A549 (cell line): ENCODE measurements around the gene SUSD1. TPM values are rescaled to one million over a fixed set of nuclear protein-coding genes. Genes with fewer than 3 reads are reported as not detected.
A peak's percentile ranks its signal among the peaks of the same experiment; 100 is the strongest.

Source experiments
- ATAC-seq, 2 experiments: fragments of 200-7000 bp in 1 of 2; fragments of >200 bp in 1 of 2; cut with Nextera tagmentation in 1 of 2; cut with Tn5 transposase in 1 of 2; 3 replicates each; pipeline versions ENCODE4 v1.8.0 to v1.9.1; 2018 to 2020; ENCODE audit warnings: mild to moderate bottlenecking in 1 of 2, moderate library complexity in 1 of 2
- CTCF ChIA-PET: fragments of 300-600 bp; sonication (Branson Sonifier 250); formaldehyde crosslinking; extraction: SDS; loops from one replicate; lab custom pipeline; 2021; ENCODE audit warnings: antibody characterized with exemption, inconsistent platforms; lab: Yijun Ruan, JAX
- POLR2A ChIA-PET: fragments of 350-600 bp; formaldehyde crosslinking; extraction: SDS; loops from one replicate; lab custom pipeline; 2021; ENCODE audit warnings: antibody characterized with exemption, inconsistent platforms; lab: Yijun Ruan, JAX
- DNase-seq, 2 experiments: peaks; one replicate each; pipeline versions ENCODE4 v3.0.0 to v3.0.0-alpha.2; 2011 to 2016; ENCODE audit warnings: low read depth in 1 of 2, low spot score in 1 of 2
- FAIRE-seq: peaks from 2 replicates; lab custom pipeline; 2011; peaks lifted over from hg19 to GRCh38; lab: Jason Lieb, UNC
- H3K27ac ChIP-seq, 2 experiments: fragments of >200 bp; sonication (Bioruptor Twin); formaldehyde crosslinking; 3 replicates each; pipeline ENCODE4 v1.5.1; 2016 to 2017
- H3K4me1 ChIP-seq: fragments of >200 bp; sonication (Bioruptor Twin); formaldehyde crosslinking; 3 replicates; pipeline ENCODE4 v1.6.1; 2016
- H3K4me2 ChIP-seq: fragments of >200 bp; sonication (Bioruptor Twin); formaldehyde crosslinking; 3 replicates; pipeline ENCODE4 v1.6.1; 2016
- H3K4me3 ChIP-seq: fragments of >200 bp; sonication (Bioruptor Twin); formaldehyde crosslinking; 3 replicates; pipeline ENCODE4 v1.5.1; 2016
- H3K9me3 ChIP-seq: fragments of >200 bp; sonication (Bioruptor Twin); formaldehyde crosslinking; 3 replicates; pipeline ENCODE4 v1.6.1; 2016
- ATOH8 ChIP-seq: fragments of 250-450 bp; sonication (Bioruptor Pico); IDR thresholded peaks from 2 replicates; pipeline ENCODE4 v1.5.0; 2020; ENCODE audit warnings: low read depth, mild to moderate bottlenecking, moderate library complexity
- CBX2 ChIP-seq: fragments of 200-600 bp; sonication (generic); IDR thresholded peaks from 2 replicates; pipeline ENCODE4 v1.6.1; 2016; ENCODE audit warnings: low read depth, mild to moderate bottlenecking, borderline replicate concordance
- CEBPB ChIP-seq, 2 experiments: fragments of >200 bp in 1 of 2; sonication (Bioruptor Twin) in 1 of 2; formaldehyde crosslinking in 1 of 2; IDR thresholded peaks; 2 replicates each; pipeline ENCODE4 v1.6.1; 2012 to 2016
- EHF ChIP-seq: fragments of 250-450 bp; sonication (Bioruptor Pico); IDR thresholded peaks from 2 replicates; pipeline ENCODE4 v1.5.0; 2020; ENCODE audit warnings: mild to moderate bottlenecking
- EHMT2 ChIP-seq: fragments of 200-600 bp; sonication (generic); IDR thresholded peaks from 2 replicates; pipeline ENCODE4 v1.6.1; 2016; ENCODE audit warnings: antibody characterized with exemption, low read depth, mild to moderate bottlenecking, moderate library complexity
- EP300 ChIP-seq, 2 experiments: fragments of >200 bp; sonication (Bioruptor Twin); formaldehyde crosslinking; IDR thresholded peaks; 2 replicates in 1 of 2; 3 replicates in 1 of 2; pipeline ENCODE4 v1.6.1; 2016 to 2017
- ESRRA ChIP-seq: fragments of 150-350 bp; IDR thresholded peaks from 2 replicates; pipeline ENCODE4 v1.6.1; 2014; ENCODE audit warnings: mild to moderate bottlenecking, low read length, borderline replicate concordance
- FOXS1 ChIP-seq: fragments of 250-450 bp; sonication (Bioruptor Pico); IDR thresholded peaks from 2 replicates; pipeline ENCODE4 v1.5.0; 2020; ENCODE audit warnings: mild to moderate bottlenecking, moderate library complexity
- GATA3 ChIP-seq: IDR thresholded peaks from 2 replicates; pipeline ENCODE4 v1.6.1; 2012; ENCODE audit warnings: borderline replicate concordance
- HDAC2 ChIP-seq: fragments of 200-600 bp; sonication (generic); IDR thresholded peaks from 2 replicates; pipeline ENCODE4 v1.6.1; 2016
- HMGXB4 ChIP-seq: fragments of 250-450 bp; sonication (Bioruptor Pico); IDR thresholded peaks from 2 replicates; pipeline ENCODE4 v1.5.0; 2021; ENCODE audit warnings: mild to moderate bottlenecking, moderate library complexity, borderline replicate concordance
- JUN ChIP-seq, 2 experiments: fragments of >200 bp; sonication (Bioruptor Twin); formaldehyde crosslinking; IDR thresholded peaks; 2 replicates in 1 of 2; 3 replicates in 1 of 2; pipeline ENCODE4 v1.6.1; 2016 to 2017
- JUNB ChIP-seq: fragments of >200 bp; sonication (Bioruptor Twin); formaldehyde crosslinking; IDR thresholded peaks from 2 replicates; pipeline ENCODE4 v1.6.1; 2016
- KDM5A ChIP-seq: fragments of 200-600 bp; sonication (generic); IDR thresholded peaks from 2 replicates; pipeline ENCODE4 v1.6.1; 2016; ENCODE audit warnings: antibody characterized with exemption, mild to moderate bottlenecking
- MYC ChIP-seq: IDR thresholded peaks from 2 replicates; pipeline ENCODE4 v1.6.1; 2012; ENCODE audit warnings: mild to moderate bottlenecking, inconsistent platforms, low read length, improper control_type of control experiment, borderline replicate concordance
- NFE2L2 ChIP-seq: fragments of 150-350 bp; conservative IDR thresholded peaks from 2 replicates; pipeline ENCODE4 v1.6.1; 2014; ENCODE audit warnings: low read length
- NPAS2 ChIP-seq: fragments of 250-450 bp; sonication (Bioruptor Pico); IDR thresholded peaks from 2 replicates; pipeline ENCODE4 v1.8.0; 2022; ENCODE audit warnings: mild to moderate bottlenecking, moderate library complexity, borderline replicate concordance
- NR3C1 ChIP-seq: fragments of >200 bp; sonication (Bioruptor Twin); formaldehyde crosslinking; IDR thresholded peaks from 3 replicates; pipeline ENCODE4 v1.6.1; 2017
- POLR2A ChIP-seq: IDR thresholded peaks from 2 replicates; pipeline ENCODE4 v1.6.1; 2012; ENCODE audit warnings: mild to moderate bottlenecking, low read length
- RAD21 ChIP-seq, 2 experiments: fragments of >200 bp in 1 of 2; sonication (Bioruptor Twin) in 1 of 2; formaldehyde crosslinking in 1 of 2; IDR thresholded peaks in 1 of 2; conservative IDR thresholded peaks in 1 of 2; 2 replicates in 1 of 2; 3 replicates in 1 of 2; pipeline ENCODE4 v1.6.1; 2012 to 2018; ENCODE audit warnings: inconsistent platforms in 1 of 2
- RARB ChIP-seq: fragments of 250-450 bp; sonication (Bioruptor Pico); IDR thresholded peaks from 2 replicates; pipeline ENCODE4 v1.8.0; 2021; ENCODE audit warnings: mild to moderate bottlenecking, moderate library complexity
- SMC3 ChIP-seq: fragments of >200 bp; sonication (Bioruptor Twin); formaldehyde crosslinking; IDR thresholded peaks from 3 replicates; pipeline ENCODE4 v1.6.1; 2018; ENCODE audit warnings: inconsistent platforms
- SREBF2 ChIP-seq: fragments of 450-650 bp; IDR thresholded peaks from 2 replicates; pipeline ENCODE4 v1.6.1; 2014; ENCODE audit warnings: mild to moderate bottlenecking, moderate library complexity
- TP53 ChIP-seq: fragments of 250-450 bp; sonication (Bioruptor Pico); IDR thresholded peaks from 2 replicates; pipeline ENCODE4 v1.5.0; 2021; ENCODE audit warnings: mild to moderate bottlenecking, moderate library complexity
- ZC3H11A ChIP-seq: fragments of 450-650 bp; IDR thresholded peaks from 2 replicates; pipeline ENCODE4 v1.6.1; 2014; ENCODE audit warnings: antibody characterized with exemption, mild to moderate bottlenecking
- ZFP36 ChIP-seq: fragments of 450-650 bp; IDR thresholded peaks from 2 replicates; pipeline ENCODE4 v1.6.1; 2014; ENCODE audit warnings: borderline replicate concordance; ENCODE audit not compliant: partially characterized antibody
- WGBS: methylation state at CpG from one replicate; pipeline ENCODE4 v1.1.6; 2017; ENCODE audit errors: missing lambda C conversion rate; 5-methylcytosine and 5-hydroxymethylcytosine counted together
- polyA plus RNA-seq, 4 experiments: library from polyadenylated mRNA; depleted of rRNA in 3 of 4; stranded (reverse); fragments of >200 nt; fragmentation: RNase III in 1 of 4; extraction: RNeasy Plus Mini Kit Qiagen cat#74134 plus additional on column Dnase treatment in 1 of 4; gene quantifications; 2 replicates in 3 of 4; 3 replicates in 1 of 4; pipeline ENCODE4 v1.2.3, GENCODE V29; 2011 to 2017
- TF ChIP-seq, protein P1 (sequence below): fragments of 450-650 bp; IDR thresholded peaks from 2 replicates; pipeline ENCODE4 v1.6.1; 2014; ENCODE audit warnings: antibody characterized with exemption
- TF ChIP-seq, protein P2 (sequence below): fragments of >200 bp; sonication (Bioruptor Twin); formaldehyde crosslinking; IDR thresholded peaks from 3 replicates; pipeline ENCODE4 v1.5.1; 2016

SUSD1 gene
- polyA plus RNA-seq, 2 of the 4 experiments (the other 2 are of a cell fraction) = 15.7 to 18.6 TPM

GRCh38 chr9:112087506-112087905, 87.6 kb downstream of the SUSD1 start (continued):
- TF ChIP-seq NPAS2 (CRISPR knock-in tag) (no peak), CEBPB (IDR thresholded peaks at IDR 0.05) (no peak)

GRCh38 chr9:112086627-112087026, 88.5 kb downstream of the SUSD1 start:
- ChIA-PET CTCF (interaction anchor here (0.6 to 6.4 kb wide), 13 partner anchors 11 to 633 kb away, joined by 3 to 45 read pairs (median 4); no protein-coding TSS in a partner anchor), POLR2A (no interaction called here)
- no peak overlapping the region for H3K27ac ChIP-seq
- DNase-seq (peak; percentile 40 to 52), ATAC-seq (peak in 1 of 2 experiments; percentile 50; a peak in 2 of 6 replicates), FAIRE-seq (no peak)
- H3K4me1 ChIP-seq = no peaks in the 10 kb centered on the region
- 78% methylated on average over 2 of the region's 2 CpGs for WGBS
- no peak overlapping the region for H3K4me2 ChIP-seq
- no peak overlapping the region for H3K4me3 ChIP-seq
- no peak for TF ChIP-seq ZFP36
- peak; percentile 80 for TF ChIP-seq RAD21 (conservative IDR thresholded peaks at IDR 0.05 in 1 of 2, IDR thresholded peaks at IDR 0.05 in 1 of 2)
- TF ChIP-seq TP53 (CRISPR knock-in tag) = no peak
- TF ChIP-seq SREBF2 = no peak
- TF ChIP-seq, protein P1, sequence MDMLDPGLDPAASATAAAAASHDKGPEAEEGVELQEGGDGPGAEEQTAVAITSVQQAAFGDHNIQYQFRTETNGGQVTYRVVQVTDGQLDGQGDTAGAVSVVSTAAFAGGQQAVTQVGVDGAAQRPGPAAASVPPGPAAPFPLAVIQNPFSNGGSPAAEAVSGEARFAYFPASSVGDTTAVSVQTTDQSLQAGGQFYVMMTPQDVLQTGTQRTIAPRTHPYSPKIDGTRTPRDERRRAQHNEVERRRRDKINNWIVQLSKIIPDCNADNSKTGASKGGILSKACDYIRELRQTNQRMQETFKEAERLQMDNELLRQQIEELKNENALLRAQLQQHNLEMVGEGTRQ = no peak
- TF ChIP-seq ATOH8 (CRISPR knock-in tag) = no peak
- TF ChIP-seq SMC3 = peak; percentile 70
- TF ChIP-seq, protein P2, sequence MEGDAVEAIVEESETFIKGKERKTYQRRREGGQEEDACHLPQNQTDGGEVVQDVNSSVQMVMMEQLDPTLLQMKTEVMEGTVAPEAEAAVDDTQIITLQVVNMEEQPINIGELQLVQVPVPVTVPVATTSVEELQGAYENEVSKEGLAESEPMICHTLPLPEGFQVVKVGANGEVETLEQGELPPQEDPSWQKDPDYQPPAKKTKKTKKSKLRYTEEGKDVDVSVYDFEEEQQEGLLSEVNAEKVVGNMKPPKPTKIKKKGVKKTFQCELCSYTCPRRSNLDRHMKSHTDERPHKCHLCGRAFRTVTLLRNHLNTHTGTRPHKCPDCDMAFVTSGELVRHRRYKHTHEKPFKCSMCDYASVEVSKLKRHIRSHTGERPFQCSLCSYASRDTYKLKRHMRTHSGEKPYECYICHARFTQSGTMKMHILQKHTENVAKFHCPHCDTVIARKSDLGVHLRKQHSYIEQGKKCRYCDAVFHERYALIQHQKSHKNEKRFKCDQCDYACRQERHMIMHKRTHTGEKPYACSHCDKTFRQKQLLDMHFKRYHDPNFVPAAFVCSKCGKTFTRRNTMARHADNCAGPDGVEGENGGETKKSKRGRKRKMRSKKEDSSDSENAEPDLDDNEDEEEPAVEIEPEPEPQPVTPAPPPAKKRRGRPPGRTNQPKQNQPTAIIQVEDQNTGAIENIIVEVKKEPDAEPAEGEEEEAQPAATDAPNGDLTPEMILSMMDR = peak; percentile 81
- TF ChIP-seq MYC = no peak
- no peak for TF ChIP-seq ZC3H11A
- H3K9me3 ChIP-seq = peaks cover 13% of the 10 kb centered on the region; the same call in 2 of the 3 replicates

GRCh38 chr9:112084907-112085306, 90.2 kb downstream of the SUSD1 start:
- CTCF ChIA-PET = interaction anchor here (0.7 to 6.4 kb wide), 8 partner anchors 9 to 735 kb away, joined by 3 to 45 read pairs (median 3); no protein-coding TSS in a partner anchor
- TF ChIP-seq NPAS2 (CRISPR knock-in tag) (no peak), HMGXB4 (no peak), ESRRA (no peak)
- ATAC-seq (no peak), DNase-seq (no peak), FAIRE-seq (no peak)
- Histone ChIP-seq H3K4me3 (no peak overlapping the region), H3K4me2 (no peak overlapping the region), H3K27ac (no peak overlapping the region), H3K4me1 (no peaks in the 10 kb centered on the region), H3K9me3 (peaks cover 13% of the 10 kb centered on the region; the same call in 2 of the 3 replicates)
- POLR2A ChIA-PET = no interaction called here
- 86% methylated on average over 2 of the region's 2 CpGs for WGBS

GRCh38 chr9:112084334-112084733, 90.8 kb downstream of the SUSD1 start:
- ChIA-PET CTCF (interaction anchor here (0.7 to 6.4 kb wide), 8 partner anchors 8 to 736 kb away, joined by 3 to 45 read pairs (median 3); no protein-coding TSS in a partner anchor), POLR2A (no interaction called here)
- no peak overlapping the region for H3K27ac ChIP-seq
- no peak for FAIRE-seq
- no peak for DNase-seq
- no peak overlapping the region for H3K4me3 ChIP-seq
- H3K4me2 ChIP-seq = no peak overlapping the region
- no peak for ATAC-seq
- H3K9me3 ChIP-seq = peaks cover 13% of the 10 kb centered on the region; the same call in 2 of the 3 replicates
- H3K4me1 ChIP-seq = no peaks in the 10 kb centered on the region
- WGBS = 78% methylated on average over 3 of the region's 3 CpGs
- no peak for TF ChIP-seq POLR2A
- TF ChIP-seq JUNB = no peak
- no peak for TF ChIP-seq NFE2L2
- no peak for TF ChIP-seq JUN (IDR thresholded peaks at IDR 0.05)
- TF ChIP-seq HDAC2 = no peak
- no peak for TF ChIP-seq EHF (CRISPR knock-in tag)
- TF ChIP-seq FOXS1 (CRISPR knock-in tag) = no peak
- no peak for TF ChIP-seq NPAS2 (CRISPR knock-in tag)
- TF ChIP-seq ATOH8 (CRISPR knock-in tag) = no peak
- TF ChIP-seq MYC = no peak
- TF ChIP-seq KDM5A = no peak
- no peak for TF ChIP-seq EP300 (IDR thresholded peaks at IDR 0.05)
- no peak for TF ChIP-seq EHMT2
- no peak for TF ChIP-seq GATA3
- TF ChIP-seq RARB = no peak
- TF ChIP-seq NR3C1 = no peak
- TF ChIP-seq CBX2 = no peak
